Erythroblast (primary cell): ENCODE measurements around the gene EP300.

Source experiments
- GATA1 ChIP-seq: IDR thresholded peaks from 2 replicates; pipeline ENCODE4 v1.6.1; 2011; ENCODE audit warnings: low read depth, mild to moderate bottlenecking, control low read depth, low read length, moderate library complexity
- POLR2A ChIP-seq: IDR thresholded peaks from 2 replicates; pipeline ENCODE4 v1.6.1; 2011; ENCODE audit warnings: mild to moderate bottlenecking, low read length

- TF ChIP-seq POLR2A (no peak), GATA1 (no peak)
Measured at GRCh38 chr22:41128606-41129005, 36.2 kb downstream of the EP300 start.
